ENCODE measurements around the gene DPH7. TPM values are rescaled to one million over a fixed set of nuclear protein-coding genes. Genes with fewer than 3 reads are reported as not detected.

DPH7 gene
- total RNA-seq, 1 donor from 2014 or later, result 34.4 TPM

DNA sequence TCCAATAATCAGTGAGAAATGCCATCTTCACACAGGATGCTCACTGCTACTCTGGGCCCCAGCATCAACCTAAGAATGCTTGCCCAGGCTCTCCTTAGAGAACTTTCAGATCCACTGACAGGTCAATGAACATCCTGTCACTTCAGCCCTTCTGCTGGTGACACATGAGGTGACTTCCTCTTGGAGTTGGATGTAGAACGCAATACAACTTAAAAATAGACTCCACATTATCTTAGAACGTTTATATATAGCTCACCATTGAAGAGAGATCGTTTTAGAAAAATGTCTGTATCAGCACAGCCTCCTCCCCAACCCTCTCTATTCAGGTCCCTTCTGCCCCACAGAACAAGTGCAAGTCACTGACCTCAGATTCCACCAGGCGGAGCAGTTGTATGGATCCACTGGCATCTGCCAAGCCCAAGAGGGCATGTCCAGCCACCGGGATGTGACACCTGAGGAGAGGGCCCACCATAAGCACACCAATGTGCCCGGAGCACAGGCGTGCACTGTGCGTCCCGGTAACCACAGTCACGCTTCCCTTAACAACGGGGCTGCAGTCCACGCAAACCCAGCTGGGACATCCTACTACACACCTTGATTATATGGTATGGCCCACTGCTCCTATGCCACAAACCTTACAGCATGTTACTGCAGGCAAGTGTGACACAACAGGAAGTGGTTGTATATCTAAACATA is 2.9 kb downstream of the DPH7 start:
- Histone ChIP-seq H3K4me2 (ENCODE audit: low read length) (no peak overlapping the region), H3K9me3 (ENCODE audit: insufficient read depth, low read depth, low read length) (no peaks in the 10 kb centered on the region), H3K79me2 (ENCODE audit: insufficient read depth, low read length) (peaks cover 48% of the 10 kb centered on the region), H3K36me3 (ENCODE audit: insufficient read depth, low read length) (peaks cover 26% of the 10 kb centered on the region), H3K27me3 (ENCODE audit: insufficient read depth, low read length) (no peaks in the 10 kb centered on the region), H3K4me3 (ENCODE audit: insufficient read depth, low read depth, low read length) (no peak overlapping the region), H2AFZ (ENCODE audit: low read depth, low read length) (no peak overlapping the region), H4K20me1 (ENCODE audit: insufficient read depth, low read length) (peaks cover 35% of the 10 kb centered on the region), H3K27ac (ENCODE audit: low read depth, low read length) (no peak overlapping the region), H3K4me1 (ENCODE audit: insufficient read depth, low read length) (peaks cover 17% of the 10 kb centered on the region), H3K9ac (ENCODE audit: low read length) (no peak overlapping the region)
- Mint-ChIP-seq H3K4me3 (ENCODE audit: unreplicated experiment) (no peak overlapping the region), H3K36me3 (ENCODE audit: low read depth, unreplicated experiment) (peaks cover 18% of the 10 kb centered on the region), H3K27ac (ENCODE audit: unreplicated experiment) (peak overlapping the region; percentile 14), H3K4me1 (ENCODE audit: low read depth, unreplicated experiment) (peaks cover 6% of the 10 kb centered on the region), H3K9me3 (ENCODE audit: unreplicated experiment) (no peaks in the 10 kb centered on the region), H3K27me3 (ENCODE audit: low read depth, unreplicated experiment) (no peaks in the 10 kb centered on the region)
- DNase-seq (ENCODE audit: low read depth) (no peak), FAIRE-seq (no peak)
- no peak for TF ChIP-seq CTCF (IDR thresholded peaks at IDR 0.05; ENCODE audit: insufficient read depth, low read depth, low read length)
- no peak for TF ChIP-seq EZH2 (IDR thresholded peaks at IDR 0.05; ENCODE audit: insufficient read depth, low read length)

DNA sequence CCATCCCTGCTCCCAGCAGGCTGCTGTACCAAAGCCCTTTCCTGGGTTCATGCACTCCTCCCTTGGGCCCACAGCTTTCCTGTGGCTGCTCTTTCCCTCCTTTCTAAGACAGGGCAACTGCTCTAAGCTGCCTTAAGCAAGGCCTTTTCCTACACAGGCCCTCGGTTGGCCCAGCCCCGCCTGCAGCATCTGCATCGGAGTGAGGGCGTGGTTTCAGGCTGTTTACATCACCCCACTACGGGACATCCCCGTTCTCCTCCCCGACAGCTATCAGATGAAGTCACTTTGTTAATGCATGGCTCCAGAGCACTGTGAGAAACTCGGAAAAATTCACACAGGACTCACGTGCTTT is 3.4 kb downstream of the DPH7 start:
- no peak for FAIRE-seq
- H2AFZ ChIP-seq (ENCODE audit: low read depth, low read length), result no peak overlapping the region
- peaks cover 40% of the 10 kb centered on the region for H4K20me1 ChIP-seq (ENCODE audit: insufficient read depth, low read length)
- no peak overlapping the region for H3K27ac ChIP-seq (ENCODE audit: low read depth, low read length)
- H3K4me1 Mint-ChIP-seq (ENCODE audit: low read depth, unreplicated experiment), result peaks cover 6% of the 10 kb centered on the region
- H3K4me3 Mint-ChIP-seq (ENCODE audit: unreplicated experiment), result no peak overlapping the region
- H3K9ac ChIP-seq (ENCODE audit: low read length), result no peak overlapping the region
- H3K36me3 Mint-ChIP-seq (ENCODE audit: low read depth, unreplicated experiment), result peaks cover 22% of the 10 kb centered on the region
- DNase-seq (ENCODE audit: low read depth), result no peak
- no peaks in the 10 kb centered on the region for H3K9me3 ChIP-seq (ENCODE audit: insufficient read depth, low read depth, low read length)
- peaks cover 4% of the 10 kb centered on the region for H3K9me3 Mint-ChIP-seq (ENCODE audit: unreplicated experiment)
- TF ChIP-seq EZH2 (IDR thresholded peaks at IDR 0.05; ENCODE audit: insufficient read depth, low read length) (no peak), CTCF (IDR thresholded peaks at IDR 0.05; ENCODE audit: insufficient read depth, low read depth, low read length) (no peak)
- H3K79me2 ChIP-seq (ENCODE audit: insufficient read depth, low read length), result peaks cover 53% of the 10 kb centered on the region
- H3K27me3 ChIP-seq (ENCODE audit: insufficient read depth, low read length), result no peaks in the 10 kb centered on the region
- H3K4me3 ChIP-seq (ENCODE audit: insufficient read depth, low read depth, low read length), result no peak overlapping the region
- H3K27me3 Mint-ChIP-seq (ENCODE audit: low read depth, unreplicated experiment), result no peaks in the 10 kb centered on the region
- no peak overlapping the region for H3K4me2 ChIP-seq (ENCODE audit: low read length)
- no peak overlapping the region for H3K27ac Mint-ChIP-seq (ENCODE audit: unreplicated experiment)
- H3K36me3 ChIP-seq (ENCODE audit: insufficient read depth, low read length), result peaks cover 24% of the 10 kb centered on the region
- H3K4me1 ChIP-seq (ENCODE audit: insufficient read depth, low read length), result peaks cover 17% of the 10 kb centered on the region

- Histone ChIP-seq H3K36me3 (ENCODE audit: insufficient read depth, low read length) (peaks cover 24% of the 10 kb centered on the region), H3K9me3 (ENCODE audit: insufficient read depth, low read depth, low read length) (no peaks in the 10 kb centered on the region), H3K4me3 (ENCODE audit: insufficient read depth, low read depth, low read length) (no peak overlapping the region), H3K27ac (ENCODE audit: low read depth, low read length) (no peak overlapping the region), H3K27me3 (ENCODE audit: insufficient read depth, low read length) (no peaks in the 10 kb centered on the region), H3K4me1 (ENCODE audit: insufficient read depth, low read length) (peaks cover 15% of the 10 kb centered on the region), H3K9ac (ENCODE audit: low read length) (no peak overlapping the region), H3K79me2 (ENCODE audit: insufficient read depth, low read length) (peaks cover 59% of the 10 kb centered on the region), H2AFZ (ENCODE audit: low read depth, low read length) (no peak overlapping the region), H3K4me2 (ENCODE audit: low read length) (no peak overlapping the region), H4K20me1 (ENCODE audit: insufficient read depth, low read length) (peaks cover 49% of the 10 kb centered on the region)
- Mint-ChIP-seq H3K4me1 (ENCODE audit: low read depth, unreplicated experiment) (peaks cover 6% of the 10 kb centered on the region), H3K4me3 (ENCODE audit: unreplicated experiment) (no peak overlapping the region), H3K36me3 (ENCODE audit: low read depth, unreplicated experiment) (peaks cover 24% of the 10 kb centered on the region), H3K9me3 (ENCODE audit: unreplicated experiment) (peaks cover 5% of the 10 kb centered on the region), H3K27ac (ENCODE audit: unreplicated experiment) (no peak overlapping the region), H3K27me3 (ENCODE audit: low read depth, unreplicated experiment) (no peaks in the 10 kb centered on the region)
- TF ChIP-seq CTCF (IDR thresholded peaks at IDR 0.05; ENCODE audit: insufficient read depth, low read depth, low read length) (no peak), EZH2 (IDR thresholded peaks at IDR 0.05; ENCODE audit: insufficient read depth, low read length) (no peak)
- FAIRE-seq (no peak), DNase-seq (ENCODE audit: low read depth) (no peak)
Observed at GRCh38 chr9:137574192-137574591, 4.5 kb downstream of the DPH7 start.
